MM.1S (cell line): Measurements from ENCODE around the gene ACADVL.

Source experiments
- DNase-seq: peaks from one replicate; pipeline ENCODE4 v3.0.0-alpha.2; 2015
- H2AFZ ChIP-seq: fragments of 300-600 bp; sonication (generic); 2 replicates; pipeline ENCODE4 v1.6.0; 2016; ENCODE audit warnings: antibody characterized with exemption, low read length
- H3F3A ChIP-seq: fragments of 300-600 bp; sonication (generic); 2 replicates; pipeline ENCODE4 v1.6.1; 2016; ENCODE audit warnings: mild to moderate bottlenecking, antibody characterized with exemption, low read length, moderate library complexity, mixed read lengths; ENCODE audit not compliant: insufficient read depth
- H3K27ac ChIP-seq: fragments of 300-600 bp; sonication (generic); 2 replicates; pipeline ENCODE4 v1.5.1; 2016; ENCODE audit warnings: mild to moderate bottlenecking, low read length
- H3K27me3 ChIP-seq: fragments of 300-600 bp; sonication (generic); replicated peaks from 2 replicates; pipeline ENCODE4 v1.6.0; 2016; ENCODE audit warnings: low read length; ENCODE audit not compliant: insufficient read depth
- H3K36me3 ChIP-seq: fragments of 300-600 bp; sonication (generic); replicated peaks from 2 replicates; pipeline ENCODE4 v1.6.1; 2016; ENCODE audit warnings: mild to moderate bottlenecking, low read length, mixed read lengths; ENCODE audit not compliant: insufficient read depth
- H3K4me1 ChIP-seq: fragments of 300-600 bp; sonication (generic); 2 replicates; pipeline ENCODE4 v1.6.1; 2016; ENCODE audit warnings: low read length, mixed read lengths
- H3K4me2 ChIP-seq: fragments of 300-600 bp; sonication (generic); 2 replicates; pipeline ENCODE4 v1.6.0; 2016; ENCODE audit warnings: low read depth, low read length
- H3K4me3 ChIP-seq: fragments of 300-600 bp; sonication (generic); 2 replicates; pipeline ENCODE4 v1.5.1; 2016; ENCODE audit warnings: low read length, mixed read lengths
- H3K79me2 ChIP-seq: fragments of 300-600 bp; sonication (generic); 2 replicates; pipeline ENCODE4 v1.6.1; 2016; ENCODE audit warnings: mixed run types, low read length, mixed read lengths
- H3K9ac ChIP-seq: fragments of 300-600 bp; sonication (generic); 2 replicates; pipeline ENCODE4 v1.6.1; 2016; ENCODE audit warnings: low read length, mixed read lengths
- H3K9me2 ChIP-seq: fragments of 300-600 bp; sonication (generic); replicated peaks from 2 replicates; pipeline ENCODE4 v1.6.1; 2016; ENCODE audit warnings: mild to moderate bottlenecking, low read length, mixed read lengths; ENCODE audit not compliant: insufficient read depth
- H3K9me3 ChIP-seq: fragments of 300-600 bp; sonication (generic); replicated peaks from 2 replicates; pipeline ENCODE4 v1.6.1; 2016; ENCODE audit warnings: mild to moderate bottlenecking, low read length, mixed read lengths; ENCODE audit not compliant: insufficient read depth
- H4K20me1 ChIP-seq: fragments of 300-600 bp; sonication (generic); 2 replicates; pipeline ENCODE4 v1.6.1; 2016; ENCODE audit warnings: mild to moderate bottlenecking, low read length, moderate library complexity, mixed read lengths; ENCODE audit not compliant: insufficient read depth
- CTCF ChIP-seq: fragments of 300-600 bp; sonication (generic); IDR thresholded peaks from 2 replicates; pipeline ENCODE4 v1.5.1; 2016; ENCODE audit warnings: antibody characterized with exemption, low read length, mixed read lengths
- EZH2 ChIP-seq: fragments of 300-600 bp; sonication (generic); optimal IDR thresholded peaks from 2 replicates; pipeline ENCODE3; 2017; ENCODE audit warnings: low read depth, mild to moderate bottlenecking, antibody characterized with exemption, low read length, mixed read lengths
- EZH2phosphoT487 ChIP-seq: fragments of 300-600 bp; sonication (generic); IDR thresholded peaks from 2 replicates; pipeline ENCODE4 v1.6.1; 2018; ENCODE audit warnings: antibody characterized with exemption, low read length

ACADVL gene

GRCh38 chr17:7186241-7186640 is 33.5 kb upstream of the ACADVL start:
- H3K4me1 ChIP-seq, result no peaks in the 10 kb centered on the region
- no peak for DNase-seq

GRCh38 chr17:7190276-7190917 is 29.3 kb upstream of the ACADVL start:
- Histone ChIP-seq H3K36me3 (no peaks in the 10 kb centered on the region), H3K4me2 (no peak overlapping the region), H4K20me1 (no peaks in the 10 kb centered on the region), H3K27ac (no peak overlapping the region), H3K9me3 (no peaks in the 10 kb centered on the region), H2AFZ (no peak overlapping the region), H3K27me3 (peaks cover 64% of the 10 kb centered on the region), H3K9me2 (no peaks in the 10 kb centered on the region), H3K9ac (no peak overlapping the region), H3K4me3 (no peak overlapping the region), H3K4me1 (no peaks in the 10 kb centered on the region), H3F3A (no peaks in the 10 kb centered on the region), H3K79me2 (no peaks in the 10 kb centered on the region)
- no peak for DNase-seq
- TF ChIP-seq CTCF (no peak), EZH2 (no peak), EZH2phosphoT487 (no peak)

More at GRCh38 chr17:7186241-7186640, 33.5 kb upstream of the ACADVL start:
- Histone ChIP-seq H3F3A (no peaks in the 10 kb centered on the region), H3K27ac (no peak overlapping the region), H3K36me3 (no peaks in the 10 kb centered on the region), H3K27me3 (peaks cover 41% of the 10 kb centered on the region), H3K9me3 (no peaks in the 10 kb centered on the region), H2AFZ (no peak overlapping the region), H3K79me2 (no peaks in the 10 kb centered on the region), H4K20me1 (no peaks in the 10 kb centered on the region), H3K9ac (no peak overlapping the region), H3K4me2 (no peak overlapping the region), H3K9me2 (no peaks in the 10 kb centered on the region), H3K4me3 (no peak overlapping the region)
- no peak for TF ChIP-seq EZH2
- peak; percentile 21 for TF ChIP-seq CTCF

GRCh38 chr17:7191069-7191468 is 28.7 kb upstream of the ACADVL start:
- Histone ChIP-seq H3K9me2 (no peaks in the 10 kb centered on the region), H4K20me1 (no peaks in the 10 kb centered on the region), H3F3A (no peaks in the 10 kb centered on the region), H3K9me3 (no peaks in the 10 kb centered on the region), H3K27me3 (peaks cover 67% of the 10 kb centered on the region), H3K36me3 (no peaks in the 10 kb centered on the region), H3K9ac (no peak overlapping the region), H2AFZ (no peak overlapping the region), H3K4me2 (no peak overlapping the region), H3K4me3 (no peak overlapping the region), H3K4me1 (no peaks in the 10 kb centered on the region), H3K27ac (no peak overlapping the region), H3K79me2 (no peaks in the 10 kb centered on the region)
- DNase-seq, result no peak
- no peak for TF ChIP-seq CTCF
- TF ChIP-seq EZH2, result no peak
